SK-N-SH (cell line): ENCODE results near the gene DONSON. TPM values are rescaled to one million over a fixed set of nuclear protein-coding genes. Genes with fewer than 3 reads are reported as not detected.

Source experiments
- CTCF ChIA-PET: fragments of 300-600, 350-600 bp; formaldehyde crosslinking; extraction: SDS; loops from one replicate; lab custom pipeline; 2021; lab: Yijun Ruan, JAX
- POLR2A ChIA-PET: fragments of 350-600 bp; sonication (Branson Sonifier 250); formaldehyde crosslinking; extraction: SDS; loops from one replicate; lab custom pipeline; 2020; ENCODE audit warnings: antibody characterized with exemption, inconsistent platforms; lab: Yijun Ruan, JAX
- DNase-seq: peaks from one replicate; pipeline ENCODE4 v3.0.0; 2012
- H2AFZ ChIP-seq: fragments of 200-600 bp; sonication (generic); 2 replicates; pipeline ENCODE4 v1.8.1; 2016; ENCODE audit warnings: antibody characterized with exemption, mild to moderate bottlenecking, low read depth
- H3F3A ChIP-seq: fragments of 200-600 bp; sonication (generic); replicated peaks from 2 replicates; pipeline ENCODE3; 2016; ENCODE audit warnings: antibody characterized with exemption, mild to moderate bottlenecking; ENCODE audit not compliant: insufficient read depth
- H3K27ac ChIP-seq, 2 experiments: fragments of 200-500 bp in 1 of 2; fragments of 200-600 bp in 1 of 2; sonication (Bioruptor generic) in 1 of 2; sonication (generic), shearing (Covaris generic) in 1 of 2; 2 replicates each; pipeline versions ENCODE4 v1.5.1 to v1.6.1; 2014 to 2016; ENCODE audit warnings: low read depth in 2 of 2, inconsistent platforms in 1 of 2, low read length in 1 of 2, mild to moderate bottlenecking in 1 of 2, mixed read lengths in 1 of 2
- H3K27me3 ChIP-seq: fragments of 200-600 bp; sonication (generic), shearing (Covaris generic); 2 replicates; pipeline ENCODE4 v1.6.1; 2016; ENCODE audit warnings: mixed run types; ENCODE audit not compliant: insufficient read depth
- H3K36me3 ChIP-seq, 2 experiments: fragments of 200-500 bp in 1 of 2; fragments of 200-600 bp in 1 of 2; sonication (Bioruptor generic) in 1 of 2; sonication (generic) in 1 of 2; replicated peaks in 1 of 2; 2 replicates each; pipeline versions ENCODE3 to v1.5.1; 2014 to 2016; ENCODE audit warnings: low read length in 1 of 2, mild to moderate bottlenecking in 1 of 2; ENCODE audit not compliant: insufficient read depth in 2 of 2, control insufficient read depth in 1 of 2
- H3K4me1 ChIP-seq, 2 experiments: fragments of 200-500 bp in 1 of 2; fragments of 200-600 bp in 1 of 2; sonication (Bioruptor generic) in 1 of 2; sonication (generic), shearing (Covaris generic) in 1 of 2; 2 replicates each; pipeline versions ENCODE4 v1.5.1 to v1.6.1; 2014 to 2016; ENCODE audit warnings: low read depth in 1 of 2, low read length in 1 of 2, mixed run types in 1 of 2; ENCODE audit not compliant: insufficient read depth in 2 of 2, control insufficient read depth in 1 of 2
- H3K4me2 ChIP-seq: fragments of 200-600 bp; sonication (generic), shearing (Covaris generic); 2 replicates; pipeline ENCODE4 v1.6.1; 2017; ENCODE audit warnings: mixed run types
- H3K4me3 ChIP-seq, 2 experiments: fragments of 200-500 bp in 1 of 2; fragments of 200-600 bp in 1 of 2; sonication (Bioruptor generic) in 1 of 2; sonication (generic), shearing (Covaris generic) in 1 of 2; 2 replicates each; pipeline versions ENCODE4 v1.5.1 to v1.8.1; 2014 to 2016; ENCODE audit warnings: low read depth in 2 of 2, inconsistent platforms in 1 of 2, low read length in 1 of 2, mild to moderate bottlenecking in 1 of 2, mixed read lengths in 1 of 2, moderate library complexity in 1 of 2
- H3K79me2 ChIP-seq: fragments of 200-600 bp; sonication (generic); 2 replicates; pipeline ENCODE4 v1.8.1; 2017; ENCODE audit warnings: mild to moderate bottlenecking; ENCODE audit not compliant: insufficient read depth
- H3K9ac ChIP-seq: fragments of 200-600 bp; sonication (generic); 2 replicates; pipeline ENCODE4 v1.6.1; 2017; ENCODE audit warnings: mixed run types
- H3K9me2 ChIP-seq: fragments of 200-600 bp; sonication (generic); 2 replicates; pipeline ENCODE4 v1.6.1; 2017; ENCODE audit warnings: mixed run types
- H3K9me3 ChIP-seq: fragments of 200-600 bp; sonication (generic); 2 replicates; pipeline ENCODE4 v1.6.1; 2017; ENCODE audit warnings: mixed run types, mild to moderate bottlenecking, moderate library complexity
- H4K20me1 ChIP-seq: fragments of 200-600 bp; sonication (generic); 2 replicates; pipeline ENCODE4 v1.6.1; 2017; ENCODE audit warnings: mild to moderate bottlenecking, mixed run types; ENCODE audit not compliant: insufficient read depth
- ELF1 ChIP-seq: IDR thresholded peaks from 2 replicates; pipeline ENCODE4 v1.4.0; 2012
- FOXM1 ChIP-seq: IDR thresholded peaks from 2 replicates; pipeline ENCODE4 v1.4.0; 2012; ENCODE audit warnings: low read depth, mild to moderate bottlenecking
- GATA2 ChIP-seq: sonication (generic); formaldehyde crosslinking; IDR thresholded peaks from 2 replicates; pipeline ENCODE4 v1.5.0; 2020; ENCODE audit warnings: mild to moderate bottlenecking, missing genetic modification reagents
- IRF3 ChIP-seq: fragments of 150-350 bp; IDR thresholded peaks from 2 replicates; pipeline ENCODE4 v1.6.1; 2016; ENCODE audit warnings: mild to moderate bottlenecking, low read depth, low read length
- JUND ChIP-seq: IDR thresholded peaks from 2 replicates; pipeline ENCODE4 v1.4.0; 2012
- MAX ChIP-seq: IDR thresholded peaks from 2 replicates; pipeline ENCODE4 v1.4.0; 2012; ENCODE audit warnings: low read depth
- MEF2A ChIP-seq: IDR thresholded peaks from 2 replicates; pipeline ENCODE4 v1.4.0; 2012; ENCODE audit warnings: low read depth, borderline replicate concordance
- NFIC ChIP-seq: IDR thresholded peaks from 2 replicates; pipeline ENCODE4 v1.4.0; 2012; ENCODE audit warnings: borderline replicate concordance
- REST ChIP-seq: IDR thresholded peaks from 2 replicates; pipeline ENCODE4 v1.6.1; 2012; ENCODE audit warnings: mild to moderate bottlenecking, low read depth, low read length, moderate library complexity
- SIN3A ChIP-seq: IDR thresholded peaks from 2 replicates; pipeline ENCODE4 v1.6.1; 2012; ENCODE audit warnings: low read depth, mild to moderate bottlenecking, low read length, moderate library complexity, borderline replicate concordance
- SMC3 ChIP-seq: IDR thresholded peaks from 2 replicates; pipeline ENCODE4 v1.6.1; 2012; ENCODE audit warnings: low read depth, low read length, improper control_type of control experiment
- TEAD4 ChIP-seq: IDR thresholded peaks from 2 replicates; pipeline ENCODE4 v1.4.0; 2012; ENCODE audit warnings: mild to moderate bottlenecking, borderline replicate concordance; ENCODE audit not compliant: insufficient read depth
- USF2 ChIP-seq: fragments of 150-350 bp; IDR thresholded peaks from 2 replicates; pipeline ENCODE4 v1.6.1; 2017; ENCODE audit warnings: antibody characterized with exemption, low read length, low read depth, borderline replicate concordance
- WGBS: methylation state at CpG from one replicate; pipeline ENCODE4 v1.1.6; 2017; ENCODE audit warnings: low lambda C conversion rate; 5-methylcytosine and 5-hydroxymethylcytosine counted together
- polyA plus RNA-seq, 3 experiments: library from polyadenylated mRNA; depleted of rRNA; stranded (reverse); fragments of >200 nt; gene quantifications; 2 replicates each; pipeline ENCODE4 v1.2.3, GENCODE V29; 2012
- TF ChIP-seq, protein P1 (sequence below): IDR thresholded peaks from 2 replicates; pipeline ENCODE4 v1.4.0; 2012; ENCODE audit warnings: low read depth, borderline replicate concordance

Gene DONSON
- polyA plus RNA-seq, 1 of the 3 experiments (the other 2 are of a cell fraction) = 17.3 TPM

GRCh38 chr21:33560965-33561364 lies 27.5 kb downstream of the DONSON start:
- DNase-seq = no peak
- Histone ChIP-seq H4K20me1 (peaks cover 76% of the 10 kb centered on the region), H3K9me2 (no peaks in the 10 kb centered on the region), H3K79me2 (peaks cover 99% of the 10 kb centered on the region), H3K27me3 (no peaks in the 10 kb centered on the region), H3K4me3 (no peak overlapping the region), H3K36me3 (peaks cover 89 to 95% of the 10 kb centered on the region in 2 experiments), H3K27ac (no peak overlapping the region), H3F3A (peaks cover 6% of the 10 kb centered on the region), H3K4me2 (no peak overlapping the region), H2AFZ (no peak overlapping the region), H3K4me1 (no peaks in the 10 kb centered on the region), H3K9ac (no peak overlapping the region), H3K9me3 (no peaks in the 10 kb centered on the region)
- ChIA-PET CTCF (no interaction called here), POLR2A (no interaction called here)
- TF ChIP-seq GATA2 (CRISPR knock-in tag) (no peak), FOXM1 (no peak), IRF3 (no peak), SIN3A (no peak), JUND (no peak), REST (no peak), MAX (no peak), NFIC (no peak), MEF2A (no peak), ELF1 (no peak)

GRCh38 chr21:33559813-33560212 lies 28.7 kb downstream of the DONSON start:
- H4K20me1 ChIP-seq = peaks cover 78% of the 10 kb centered on the region
- H3K36me3 ChIP-seq = peaks cover 88 to 91% of the 10 kb centered on the region in 2 experiments
- no peak for TF ChIP-seq TEAD4
- TF ChIP-seq IRF3 = no peak
- no peak for TF ChIP-seq SMC3
- no peak for TF ChIP-seq MEF2A
- no peak for TF ChIP-seq USF2
- TF ChIP-seq, protein P1, sequence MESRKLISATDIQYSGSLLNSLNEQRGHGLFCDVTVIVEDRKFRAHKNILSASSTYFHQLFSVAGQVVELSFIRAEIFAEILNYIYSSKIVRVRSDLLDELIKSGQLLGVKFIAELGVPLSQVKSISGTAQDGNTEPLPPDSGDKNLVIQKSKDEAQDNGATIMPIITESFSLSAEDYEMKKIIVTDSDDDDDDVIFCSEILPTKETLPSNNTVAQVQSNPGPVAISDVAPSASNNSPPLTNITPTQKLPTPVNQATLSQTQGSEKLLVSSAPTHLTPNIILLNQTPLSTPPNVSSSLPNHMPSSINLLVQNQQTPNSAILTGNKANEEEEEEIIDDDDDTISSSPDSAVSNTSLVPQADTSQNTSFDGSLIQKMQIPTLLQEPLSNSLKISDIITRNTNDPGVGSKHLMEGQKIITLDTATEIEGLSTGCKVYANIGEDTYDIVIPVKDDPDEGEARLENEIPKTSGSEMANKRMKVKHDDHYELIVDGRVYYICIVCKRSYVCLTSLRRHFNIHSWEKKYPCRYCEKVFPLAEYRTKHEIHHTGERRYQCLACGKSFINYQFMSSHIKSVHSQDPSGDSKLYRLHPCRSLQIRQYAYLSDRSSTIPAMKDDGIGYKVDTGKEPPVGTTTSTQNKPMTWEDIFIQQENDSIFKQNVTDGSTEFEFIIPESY = no peak
- TF ChIP-seq MAX = no peak

More at GRCh38 chr21:33559813-33560212, 28.7 kb downstream of the DONSON start:
- CTCF ChIA-PET = interaction anchor here (1.4 kb wide), 1 partner anchor 46 kb away, joined by 5 read pairs; no protein-coding TSS in a partner anchor
- no peaks in the 10 kb centered on the region for H3F3A ChIP-seq
- H2AFZ ChIP-seq = no peak overlapping the region
- H3K9me2 ChIP-seq = no peaks in the 10 kb centered on the region
- H3K9me3 ChIP-seq = no peaks in the 10 kb centered on the region
- no peak overlapping the region for H3K4me2 ChIP-seq
- H3K79me2 ChIP-seq = peaks cover 97% of the 10 kb centered on the region
- POLR2A ChIA-PET = no interaction called here
- H3K9ac ChIP-seq = no peak overlapping the region
- H3K4me3 ChIP-seq = no peak overlapping the region
- no peak for DNase-seq
- no peaks in the 10 kb centered on the region; a peak in 1 of 4 replicates for H3K4me1 ChIP-seq
- no peaks in the 10 kb centered on the region for H3K27me3 ChIP-seq
- H3K27ac ChIP-seq = no peak overlapping the region
- over 99% methylated on average over 10 of the region's 10 CpGs for WGBS
